Suprapubic skin (tissue), 4 donors: ENCODE measurements around the gene ACOT12. TPM values are rescaled to one million over a fixed set of nuclear protein-coding genes. Genes with fewer than 3 reads are reported as not detected.
A peak's percentile ranks its signal among the peaks of the same experiment; 100 is the strongest.

Experiments
- DNase-seq, 2 donors: peaks; one replicate each; pipeline ENCODE4 v3.0.0-alpha.2; 2019; ENCODE audit warnings: low spot score in 2 of 2
- H3K27ac ChIP-seq: fragments of 200-600 bp; sonication (generic); one replicate; pipeline ENCODE4 v1.5.1; 2019
- H3K27me3 ChIP-seq: fragments of 200-600 bp; sonication (generic); one replicate; pipeline ENCODE4 v1.5.1; 2019
- H3K36me3 ChIP-seq: fragments of 200-600 bp; sonication (generic); one replicate; pipeline ENCODE4 v1.5.1; 2019
- H3K4me1 ChIP-seq: fragments of 200-600 bp; sonication (generic); one replicate; pipeline ENCODE4 v1.5.1; 2019
- H3K4me3 ChIP-seq: fragments of 200-600 bp; sonication (generic); one replicate; pipeline ENCODE4 v1.5.1; 2019; ENCODE audit warnings: mild to moderate bottlenecking
- H3K9me3 ChIP-seq: fragments of 200-600 bp; sonication (generic); one replicate; pipeline ENCODE4 v1.5.1; 2019
- EP300 ChIP-seq: sonication (generic); formaldehyde crosslinking; IDR thresholded peaks from one replicate; pipeline ENCODE4 v1.6.1; 2017; ENCODE audit warnings: antibody characterized with exemption
- POLR2A ChIP-seq, 2 donors: fragments of 450-650 bp; IDR thresholded peaks; one replicate each; pipeline ENCODE4 v1.6.1; 2017; ENCODE audit warnings: antibody characterized with exemption in 2 of 2, mild to moderate bottlenecking in 2 of 2, moderate library complexity in 2 of 2
- POLR2AphosphoS5 ChIP-seq, 3 donors: sonication (generic); formaldehyde crosslinking; IDR thresholded peaks; one replicate each; pipeline ENCODE4 v1.6.1; 2017; ENCODE audit warnings: antibody characterized with exemption in 3 of 3
- WGBS: methylation state at CpG from one replicate; pipeline ENCODE4 v1.1.5; 2018; 5-methylcytosine and 5-hydroxymethylcytosine counted together
- total RNA-seq, 4 donors: library from RNA; depleted of rRNA; stranded (reverse); fragments of >200 nt; gene quantifications; one replicate each; pipeline ENCODE4 v1.1.0, GENCODE V29; 2016
- TF ChIP-seq, protein P1 (sequence below), 2 donors: fragments of 200-600 bp in 1 of 2; fragments of 450-650 bp in 1 of 2; sonication (generic) in 1 of 2; IDR thresholded peaks; one replicate each; pipeline ENCODE4 v1.5.1; 2016 to 2019; ENCODE audit warnings: antibody characterized with exemption in 2 of 2, mild to moderate bottlenecking in 1 of 2, moderate library complexity in 1 of 2

The ACOT12 gene
- total RNA-seq, 4 donors from 2014 or later, result 3.0 TPM; not detected in 3

DNA sequence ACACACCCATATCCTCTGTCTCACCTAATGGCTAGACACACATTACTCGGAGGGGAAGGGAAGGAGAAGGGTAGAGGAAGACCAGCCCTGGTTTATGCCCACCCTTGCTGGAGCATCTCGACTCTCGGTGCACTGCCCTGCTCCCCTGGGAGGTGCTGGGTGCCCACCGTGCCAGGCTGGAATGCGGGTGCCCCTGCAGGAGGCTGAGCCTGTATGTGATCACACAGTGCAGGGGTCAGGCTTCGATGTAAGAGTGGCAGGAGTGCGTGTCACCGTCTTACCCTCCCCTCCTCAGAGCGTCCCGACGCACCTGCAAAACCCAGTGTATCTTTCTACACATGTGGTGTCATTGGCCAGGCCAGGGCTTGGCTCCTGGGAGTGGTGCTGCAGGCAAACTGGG, 7.3 kb upstream of the ACOT12 start:
- no peak overlapping the region for H3K27ac ChIP-seq
- DNase-seq, result no peak
- WGBS, result 79% methylated on average over 5 of the region's 11 CpGs
- no peaks in the 10 kb centered on the region for H3K4me1 ChIP-seq
- H3K27me3 ChIP-seq, result no peaks in the 10 kb centered on the region
- H3K9me3 ChIP-seq, result no peaks in the 10 kb centered on the region
- no peak overlapping the region for H3K4me3 ChIP-seq
- no peaks in the 10 kb centered on the region for H3K36me3 ChIP-seq
- no peak for TF ChIP-seq EP300
- TF ChIP-seq POLR2A (IDR thresholded peaks at IDR 0.05), result no peak
- no peak for TF ChIP-seq POLR2AphosphoS5 (IDR thresholded peaks at IDR 0.05)
- TF ChIP-seq, protein P1, sequence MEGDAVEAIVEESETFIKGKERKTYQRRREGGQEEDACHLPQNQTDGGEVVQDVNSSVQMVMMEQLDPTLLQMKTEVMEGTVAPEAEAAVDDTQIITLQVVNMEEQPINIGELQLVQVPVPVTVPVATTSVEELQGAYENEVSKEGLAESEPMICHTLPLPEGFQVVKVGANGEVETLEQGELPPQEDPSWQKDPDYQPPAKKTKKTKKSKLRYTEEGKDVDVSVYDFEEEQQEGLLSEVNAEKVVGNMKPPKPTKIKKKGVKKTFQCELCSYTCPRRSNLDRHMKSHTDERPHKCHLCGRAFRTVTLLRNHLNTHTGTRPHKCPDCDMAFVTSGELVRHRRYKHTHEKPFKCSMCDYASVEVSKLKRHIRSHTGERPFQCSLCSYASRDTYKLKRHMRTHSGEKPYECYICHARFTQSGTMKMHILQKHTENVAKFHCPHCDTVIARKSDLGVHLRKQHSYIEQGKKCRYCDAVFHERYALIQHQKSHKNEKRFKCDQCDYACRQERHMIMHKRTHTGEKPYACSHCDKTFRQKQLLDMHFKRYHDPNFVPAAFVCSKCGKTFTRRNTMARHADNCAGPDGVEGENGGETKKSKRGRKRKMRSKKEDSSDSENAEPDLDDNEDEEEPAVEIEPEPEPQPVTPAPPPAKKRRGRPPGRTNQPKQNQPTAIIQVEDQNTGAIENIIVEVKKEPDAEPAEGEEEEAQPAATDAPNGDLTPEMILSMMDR (IDR thresholded peaks at IDR 0.05), result no peak

DNA sequence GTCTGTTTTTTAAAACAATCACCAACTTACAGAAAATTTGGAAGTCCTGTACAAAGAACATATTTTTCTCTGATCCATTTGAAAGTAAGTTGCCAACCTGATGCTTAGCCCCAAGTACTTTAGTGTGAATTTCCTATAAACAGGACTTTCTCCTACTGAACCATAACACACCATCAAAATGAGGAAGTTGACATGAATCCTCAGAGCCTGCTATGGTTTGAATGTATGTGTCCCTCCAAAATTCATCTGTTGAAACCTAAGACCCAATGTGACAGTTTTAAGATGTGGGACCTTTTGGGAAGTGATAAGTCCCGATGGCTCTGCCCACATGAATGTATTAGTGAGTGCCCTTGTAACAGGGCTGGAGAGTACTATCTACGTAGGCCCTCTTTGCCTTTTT, 6.4 kb upstream of the ACOT12 start:
- Histone ChIP-seq H3K27ac (no peak overlapping the region), H3K9me3 (no peaks in the 10 kb centered on the region), H3K4me1 (no peaks in the 10 kb centered on the region), H3K36me3 (no peaks in the 10 kb centered on the region), H3K27me3 (no peaks in the 10 kb centered on the region), H3K4me3 (no peak overlapping the region)
- TF ChIP-seq, protein P1 (IDR thresholded peaks at IDR 0.05), result no peak
- TF ChIP-seq POLR2AphosphoS5 (IDR thresholded peaks at IDR 0.05) (no peak), EP300 (no peak), POLR2A (IDR thresholded peaks at IDR 0.05) (no peak)
- DNase-seq, result no peak
- 58% methylated on average over 2 of the region's 2 CpGs for WGBS

DNA sequence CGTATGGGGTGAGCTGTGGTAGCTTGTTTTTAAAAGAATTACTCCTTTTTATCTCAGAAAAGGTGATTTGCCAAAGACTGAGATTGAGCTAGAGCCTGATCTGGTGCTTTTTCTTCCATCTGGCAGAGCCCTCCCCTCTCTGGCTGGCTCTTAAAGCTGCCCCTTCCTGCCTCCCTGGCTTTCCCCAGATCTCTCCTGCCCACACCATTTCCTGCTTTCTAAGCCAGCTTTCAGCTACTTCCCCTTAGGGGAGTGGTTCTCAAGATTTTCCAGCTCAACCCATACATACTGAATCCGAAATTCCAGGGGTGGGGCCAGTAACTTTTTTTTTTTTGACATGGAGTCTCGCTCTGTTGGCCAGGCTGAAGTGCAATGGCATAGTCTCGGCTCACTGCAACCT, 4.8 kb upstream of the ACOT12 start:
- peaks cover 5% of the 10 kb centered on the region for H3K27me3 ChIP-seq
- no peak overlapping the region for H3K4me3 ChIP-seq
- WGBS, result 48% methylated on average over 4 of the region's 4 CpGs
- H3K4me1 ChIP-seq, result peaks cover 7% of the 10 kb centered on the region
- TF ChIP-seq, protein P1 (IDR thresholded peaks at IDR 0.05), result no peak
- TF ChIP-seq POLR2AphosphoS5 (IDR thresholded peaks at IDR 0.05) (no peak), EP300 (no peak), POLR2A (IDR thresholded peaks at IDR 0.05) (no peak)
- H3K36me3 ChIP-seq, result no peaks in the 10 kb centered on the region
- H3K27ac ChIP-seq, result no peak overlapping the region
- H3K9me3 ChIP-seq, result no peaks in the 10 kb centered on the region
- DNase-seq, result no peak

DNA sequence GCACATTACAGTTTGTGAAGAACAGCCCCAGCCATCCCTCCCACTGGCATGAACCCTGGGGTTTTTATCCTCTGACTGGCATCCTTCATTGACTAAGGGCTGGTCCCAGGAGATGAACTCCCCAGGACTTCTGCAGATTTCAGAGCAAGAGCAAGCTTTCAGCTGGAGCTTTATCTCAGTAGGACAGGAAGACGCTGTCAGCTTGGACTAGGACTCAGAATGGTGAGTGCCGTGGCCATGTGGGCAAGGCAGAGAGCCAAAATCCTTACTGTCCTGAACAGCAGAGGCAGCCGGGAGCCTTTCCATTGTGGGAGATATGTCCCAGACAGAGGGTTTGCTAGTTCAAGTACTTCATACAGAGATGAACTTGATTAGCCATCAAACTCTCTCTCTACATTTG, 3.2 kb upstream of the ACOT12 start:
- DNase-seq, result no peak
- H3K36me3 ChIP-seq, result no peaks in the 10 kb centered on the region
- H3K27me3 ChIP-seq, result peaks cover 18% of the 10 kb centered on the region
- TF ChIP-seq POLR2AphosphoS5 (IDR thresholded peaks at IDR 0.05) (no peak), EP300 (no peak), POLR2A (IDR thresholded peaks at IDR 0.05) (no peak)
- TF ChIP-seq, protein P1 (IDR thresholded peaks at IDR 0.05), result no peak
- no peak overlapping the region for H3K4me3 ChIP-seq
- whole genome bisulfite sequencing, result 0% methylated on average over 1 of the region's 3 CpGs
- H3K27ac ChIP-seq, result no peak overlapping the region
- H3K4me1 ChIP-seq, result peaks cover 12% of the 10 kb centered on the region
- H3K9me3 ChIP-seq, result no peaks in the 10 kb centered on the region

DNA sequence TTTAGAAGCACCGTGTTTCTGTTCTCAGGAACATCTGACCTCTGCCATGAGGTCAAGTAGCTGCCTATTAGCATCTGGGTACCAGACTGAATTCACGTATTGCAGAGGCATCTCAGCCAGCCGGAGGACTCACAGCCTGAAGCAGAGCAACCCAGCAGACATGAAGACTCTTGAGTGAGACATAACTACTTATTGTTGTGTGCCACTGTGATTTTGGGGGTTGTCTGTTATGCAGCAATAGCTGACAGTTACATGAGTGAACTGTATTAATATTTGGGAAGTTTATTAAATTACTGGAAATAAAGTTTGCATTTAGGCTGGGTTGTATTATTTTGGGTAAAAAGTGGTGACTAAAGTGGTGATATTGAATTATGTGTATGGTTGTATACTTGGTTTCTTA, 1.3 kb upstream of the ACOT12 start:
- Histone ChIP-seq H3K4me3 (no peak overlapping the region), H3K27me3 (peaks cover 25% of the 10 kb centered on the region), H3K4me1 (peaks cover 12% of the 10 kb centered on the region), H3K36me3 (no peaks in the 10 kb centered on the region), H3K9me3 (no peaks in the 10 kb centered on the region), H3K27ac (no peak overlapping the region)
- TF ChIP-seq POLR2AphosphoS5 (IDR thresholded peaks at IDR 0.05), result no peak
- TF ChIP-seq EP300, result no peak
- WGBS, result 23% methylated on average over 2 of the region's 3 CpGs
- DNase-seq, result no peak

DNA sequence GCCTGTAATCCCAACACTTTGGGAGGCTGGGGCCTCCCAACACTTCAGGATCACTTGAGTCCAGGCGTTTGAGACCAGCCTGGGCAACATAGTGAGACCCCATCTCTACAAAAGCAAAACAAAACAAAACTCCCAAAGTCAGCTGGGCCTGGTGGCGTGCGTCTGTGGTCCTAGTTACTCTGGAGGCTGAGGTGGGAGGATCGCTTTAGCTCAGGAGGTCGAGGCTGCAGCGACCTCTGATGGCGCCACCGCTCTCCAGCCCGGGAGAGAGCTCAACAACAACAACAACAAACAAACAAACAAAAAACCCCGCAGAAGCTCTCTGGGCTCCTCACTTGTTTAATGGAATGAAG, 528 bp downstream of the ACOT12 start:
- peak overlapping the region; percentile 55 for H3K4me3 ChIP-seq
- TF ChIP-seq POLR2A (IDR thresholded peaks at IDR 0.05), result no peak
- TF ChIP-seq POLR2AphosphoS5 (IDR thresholded peaks at IDR 0.05), result no peak
- TF ChIP-seq, protein P1 (IDR thresholded peaks at IDR 0.05), result no peak
- TF ChIP-seq EP300, result no peak
- H3K9me3 ChIP-seq, result no peaks in the 10 kb centered on the region
- H3K27me3 ChIP-seq, result peaks cover 28% of the 10 kb centered on the region
- H3K27ac ChIP-seq, result no peak overlapping the region
- peaks cover 12% of the 10 kb centered on the region for H3K4me1 ChIP-seq
- H3K36me3 ChIP-seq, result no peaks in the 10 kb centered on the region
- WGBS, result 26% methylated on average over 10 of the region's 10 CpGs
- DNase-seq, result no peak
